Gastroesophageal sphincter (tissue), 3 donors: Measurements from ENCODE around the gene TSPEAR.

Source experiments
- EP300 ChIP-seq: sonication (generic); formaldehyde crosslinking; IDR thresholded peaks from one replicate; pipeline ENCODE4 v1.6.1; 2017; ENCODE audit warnings: antibody characterized with exemption, mild to moderate bottlenecking
- POLR2A ChIP-seq, 2 donors: fragments of 450-650 bp; IDR thresholded peaks; one replicate each; pipeline ENCODE4 v1.6.1; 2017; ENCODE audit warnings: antibody characterized with exemption in 2 of 2, mild to moderate bottlenecking in 2 of 2, moderate library complexity in 1 of 2
- POLR2AphosphoS5 ChIP-seq: sonication (generic); formaldehyde crosslinking; IDR thresholded peaks from one replicate; pipeline ENCODE4 v1.6.1; 2017; ENCODE audit warnings: antibody characterized with exemption
- TF ChIP-seq, protein P1 (sequence below), 4 experiments: fragments of 200-600 bp in 2 of 4; fragments of 450-650 bp in 2 of 4; sonication (generic) in 1 of 4; IDR thresholded peaks; one replicate each; pipeline ENCODE4 v1.5.1; 2017 to 2019; ENCODE audit warnings: antibody characterized with exemption in 4 of 4, mild to moderate bottlenecking in 2 of 4, moderate library complexity in 2 of 4

DNA sequence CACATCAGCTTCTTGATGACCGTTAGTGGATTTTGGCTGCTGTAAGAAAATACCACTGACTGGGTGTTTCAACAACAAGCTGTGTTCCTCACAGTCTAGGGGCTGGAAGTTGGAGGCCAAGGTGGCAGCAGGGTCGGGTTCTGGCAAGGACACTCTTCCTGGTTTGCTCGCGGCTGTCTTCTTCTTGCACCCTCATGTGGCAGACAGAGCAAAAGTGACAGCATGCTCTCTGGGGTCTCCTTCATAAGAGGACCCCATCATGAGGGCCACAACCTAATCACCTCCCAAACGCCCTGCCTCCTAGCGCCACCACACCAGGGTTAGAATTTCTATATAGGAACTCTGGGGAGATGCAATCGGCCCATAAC is 18.6 kb upstream of the TSPEAR start:
- TF ChIP-seq POLR2AphosphoS5 (no peak), EP300 (no peak), POLR2A (IDR thresholded peaks at IDR 0.05) (no peak)
- TF ChIP-seq, protein P1, sequence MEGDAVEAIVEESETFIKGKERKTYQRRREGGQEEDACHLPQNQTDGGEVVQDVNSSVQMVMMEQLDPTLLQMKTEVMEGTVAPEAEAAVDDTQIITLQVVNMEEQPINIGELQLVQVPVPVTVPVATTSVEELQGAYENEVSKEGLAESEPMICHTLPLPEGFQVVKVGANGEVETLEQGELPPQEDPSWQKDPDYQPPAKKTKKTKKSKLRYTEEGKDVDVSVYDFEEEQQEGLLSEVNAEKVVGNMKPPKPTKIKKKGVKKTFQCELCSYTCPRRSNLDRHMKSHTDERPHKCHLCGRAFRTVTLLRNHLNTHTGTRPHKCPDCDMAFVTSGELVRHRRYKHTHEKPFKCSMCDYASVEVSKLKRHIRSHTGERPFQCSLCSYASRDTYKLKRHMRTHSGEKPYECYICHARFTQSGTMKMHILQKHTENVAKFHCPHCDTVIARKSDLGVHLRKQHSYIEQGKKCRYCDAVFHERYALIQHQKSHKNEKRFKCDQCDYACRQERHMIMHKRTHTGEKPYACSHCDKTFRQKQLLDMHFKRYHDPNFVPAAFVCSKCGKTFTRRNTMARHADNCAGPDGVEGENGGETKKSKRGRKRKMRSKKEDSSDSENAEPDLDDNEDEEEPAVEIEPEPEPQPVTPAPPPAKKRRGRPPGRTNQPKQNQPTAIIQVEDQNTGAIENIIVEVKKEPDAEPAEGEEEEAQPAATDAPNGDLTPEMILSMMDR (IDR thresholded peaks at IDR 0.05): no peak
